Gastrocnemius medialis (tissue), 4 donors: ENCODE results near the gene SOST. TPM values are rescaled to one million over a fixed set of nuclear protein-coding genes. Genes with fewer than 3 reads are reported as not detected.
A peak's percentile ranks its signal among the peaks of the same experiment; 100 is the strongest.

Experiments
- ATAC-seq, 2 donors: fragments of 150-250 bp; one replicate each; pipeline ENCODE4 v1.9.1; 2016
- DNase-seq, 2 donors: peaks; one replicate each; pipeline ENCODE4 v3.0.0-alpha.2; 2019
- H3K27ac ChIP-seq, 4 donors: fragments of 200-600 bp; sonication (generic); 1 replicate in 1 of 4; 2 replicates in 3 of 4; pipeline ENCODE4 v1.5.1; 2016 to 2018; ENCODE audit warnings: mild to moderate bottlenecking in 2 of 4, moderate library complexity in 1 of 4
- H3K27me3 ChIP-seq, 3 donors: fragments of 200-600 bp; sonication (generic) in 2 of 3; 1 replicate in 1 of 3; 2 replicates in 2 of 3; pipeline versions ENCODE4 v1.5.1 to v1.6.0; 2016 to 2019; ENCODE audit warnings: mild to moderate bottlenecking in 1 of 3, moderate library complexity in 1 of 3
- H3K36me3 ChIP-seq, 2 donors: fragments of 200-600 bp; sonication (generic) in 1 of 2; one replicate each; pipeline ENCODE4 v1.5.1; 2017 to 2018
- H3K4me1 ChIP-seq, 2 donors: fragments of 200-600 bp; sonication (generic) in 1 of 2; one replicate each; pipeline ENCODE4 v1.5.1; 2016 to 2017; ENCODE audit warnings: mild to moderate bottlenecking in 2 of 2
- H3K4me3 ChIP-seq, 4 donors: fragments of 200-600 bp; sonication (generic) in 3 of 4; 1 replicate in 1 of 4; 2 replicates in 3 of 4; pipeline ENCODE4 v1.5.1; 2016 to 2019; ENCODE audit warnings: mild to moderate bottlenecking in 2 of 4
- H3K9me3 ChIP-seq, 3 donors: fragments of 200-600 bp; sonication (generic) in 2 of 3; 1 replicate in 1 of 3; 2 replicates in 2 of 3; pipeline ENCODE4 v1.5.1; 2016 to 2019
- POLR2A ChIP-seq, 2 donors: fragments of 450-650 bp; IDR thresholded peaks; one replicate each; pipeline ENCODE4 v1.6.1; 2017; ENCODE audit warnings: antibody characterized with exemption in 2 of 2, mild to moderate bottlenecking in 2 of 2, moderate library complexity in 2 of 2
- in situ Hi-C, 4 donors: fragments of 200-750 bp; cut with MboI; loops; one replicate each; pipeline versions ENCODE4 v1.15.0 to v1.8.0; 2017; ENCODE audit warnings: low sequenced_read_pairs in 4 of 4
- intact Hi-C: fragments of 100-400 bp; cut with DNase I; formaldehyde crosslinking; loops from one replicate; pipeline ENCODE4 v1.15.1; 2023; ENCODE audit warnings: low total_unique reads
- total RNA-seq, 4 donors: library from RNA; depleted of rRNA; stranded (reverse); fragments of >200 nt; gene quantifications; one replicate each; pipeline versions ENCODE4 v1.1.0 to v1.2.3, GENCODE V29; 2016
- TF ChIP-seq, protein P1 (sequence below), 5 experiments: fragments of 450-650 bp in 3 of 5; fragments of 200-600 bp in 2 of 5; sonication (generic) in 2 of 5; IDR thresholded peaks in 4 of 5; conservative IDR thresholded peaks in 1 of 5; 1 replicate in 4 of 5; 2 replicates in 1 of 5; pipeline ENCODE4 v1.5.1; 2016 to 2019; ENCODE audit warnings: antibody characterized with exemption in 5 of 5, mild to moderate bottlenecking in 3 of 5, moderate library complexity in 3 of 5

SOST gene
- total RNA-seq, 4 donors from 2014 or later: not detected

DNA sequence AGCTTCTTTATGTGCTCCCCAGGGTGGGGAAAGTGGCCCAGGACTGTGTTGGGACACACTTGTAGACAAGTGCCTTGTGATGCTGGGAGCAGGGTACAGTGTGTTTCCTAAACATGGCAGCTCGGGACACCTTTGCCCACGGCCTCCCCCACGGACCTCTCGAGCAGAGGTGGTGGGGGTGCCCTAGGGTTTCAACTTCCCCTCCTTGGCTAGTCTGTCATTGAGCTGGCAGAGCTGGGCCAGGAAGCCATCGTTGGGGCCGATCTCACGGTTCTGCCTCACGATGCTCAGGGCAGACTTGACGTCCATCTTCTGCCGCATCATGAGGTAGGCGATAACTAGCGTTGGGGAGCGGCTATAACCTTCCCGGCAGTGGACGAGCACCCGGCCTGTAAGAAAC, 10.8 kb upstream of the SOST start:
- H3K27ac ChIP-seq: peak overlapping the region; percentile 57 to 99 (median 66)
- in situ Hi-C loops: no loop called here
- no peak for ATAC-seq

DNA sequence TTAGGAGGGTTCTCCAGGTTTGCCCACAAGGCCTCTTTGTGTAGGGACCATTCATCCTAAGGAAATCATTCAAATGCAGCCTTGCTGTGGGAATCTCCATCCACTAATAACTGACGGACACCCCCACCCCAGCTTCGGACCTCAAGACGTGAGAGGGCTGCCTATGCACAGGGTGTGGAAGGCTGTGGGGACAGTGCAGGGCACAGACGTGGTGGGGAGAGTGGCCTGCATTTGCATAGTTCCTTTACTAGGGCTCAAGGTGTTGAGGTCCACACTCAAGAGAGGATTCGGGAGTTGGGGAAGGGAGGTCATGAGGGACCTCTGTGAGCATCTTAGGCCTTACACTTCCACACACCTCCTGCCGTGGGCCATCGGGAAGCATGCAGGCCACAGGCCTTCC, 10.4 kb upstream of the SOST start:
- intact Hi-C loops: no loop called here
- TF ChIP-seq, protein P1, sequence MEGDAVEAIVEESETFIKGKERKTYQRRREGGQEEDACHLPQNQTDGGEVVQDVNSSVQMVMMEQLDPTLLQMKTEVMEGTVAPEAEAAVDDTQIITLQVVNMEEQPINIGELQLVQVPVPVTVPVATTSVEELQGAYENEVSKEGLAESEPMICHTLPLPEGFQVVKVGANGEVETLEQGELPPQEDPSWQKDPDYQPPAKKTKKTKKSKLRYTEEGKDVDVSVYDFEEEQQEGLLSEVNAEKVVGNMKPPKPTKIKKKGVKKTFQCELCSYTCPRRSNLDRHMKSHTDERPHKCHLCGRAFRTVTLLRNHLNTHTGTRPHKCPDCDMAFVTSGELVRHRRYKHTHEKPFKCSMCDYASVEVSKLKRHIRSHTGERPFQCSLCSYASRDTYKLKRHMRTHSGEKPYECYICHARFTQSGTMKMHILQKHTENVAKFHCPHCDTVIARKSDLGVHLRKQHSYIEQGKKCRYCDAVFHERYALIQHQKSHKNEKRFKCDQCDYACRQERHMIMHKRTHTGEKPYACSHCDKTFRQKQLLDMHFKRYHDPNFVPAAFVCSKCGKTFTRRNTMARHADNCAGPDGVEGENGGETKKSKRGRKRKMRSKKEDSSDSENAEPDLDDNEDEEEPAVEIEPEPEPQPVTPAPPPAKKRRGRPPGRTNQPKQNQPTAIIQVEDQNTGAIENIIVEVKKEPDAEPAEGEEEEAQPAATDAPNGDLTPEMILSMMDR (IDR thresholded peaks at IDR 0.05 in 4 of 5, conservative IDR thresholded peaks at IDR 0.05 in 1 of 5): no peak
- no peak for TF ChIP-seq POLR2A (IDR thresholded peaks at IDR 0.05)
- in situ Hi-C loops: no loop called here
- DNase-seq: no peak
- H3K36me3 ChIP-seq: peaks cover 0 to 41% of the 10 kb centered on the region in 2 donors
- peaks cover 35 to 39% of the 10 kb centered on the region in 2 donors for H3K4me1 ChIP-seq
- H3K27ac ChIP-seq: peak overlapping the region; percentile 57 to 99 (median 66)
- H3K9me3 ChIP-seq: no peaks in the 10 kb centered on the region
- H3K4me3 ChIP-seq: no peak overlapping the region
- H3K27me3 ChIP-seq: no peaks in the 10 kb centered on the region
- ATAC-seq: no peak

More for the DNA sequence above, 10.8 kb upstream of the SOST start:
- H3K4me3 ChIP-seq: no peak overlapping the region
- H3K9me3 ChIP-seq: no peaks in the 10 kb centered on the region
- intact Hi-C loops: no loop called here
- no peak for DNase-seq
- H3K27me3 ChIP-seq: no peaks in the 10 kb centered on the region
- peaks cover 40 to 44% of the 10 kb centered on the region in 2 donors for H3K4me1 ChIP-seq
- peaks cover 0 to 44% of the 10 kb centered on the region in 2 donors for H3K36me3 ChIP-seq
- no peak for TF ChIP-seq POLR2A (IDR thresholded peaks at IDR 0.05)
- TF ChIP-seq, protein P1 (IDR thresholded peaks at IDR 0.05 in 4 of 5, conservative IDR thresholded peaks at IDR 0.05 in 1 of 5): no peak

DNA sequence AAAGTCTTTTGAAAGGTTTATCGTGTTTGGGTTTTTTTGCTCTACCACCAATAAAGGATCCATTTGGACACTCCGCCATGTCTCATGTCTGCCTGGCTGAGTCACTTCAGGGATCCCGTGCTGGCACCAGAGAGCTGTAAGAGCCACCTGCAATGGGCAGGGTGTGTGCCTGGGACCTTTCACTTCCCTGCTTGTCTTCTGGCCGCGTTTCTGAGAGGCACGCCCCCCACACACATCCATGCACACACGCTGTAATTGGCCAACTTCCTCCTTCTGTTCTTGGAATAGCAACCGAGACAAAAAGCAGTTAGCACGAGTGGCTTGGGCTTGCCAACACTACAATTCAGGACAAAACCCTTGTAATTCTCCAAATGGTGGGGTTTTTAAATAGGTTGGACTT, 9.8 kb upstream of the SOST start:
- Histone ChIP-seq H3K27ac (peak overlapping the region; percentile 57 to 99 (median 66)), H3K4me1 (peaks cover 30 to 35% of the 10 kb centered on the region in 2 donors), H3K27me3 (no peaks in the 10 kb centered on the region), H3K4me3 (no peak overlapping the region), H3K9me3 (no peaks in the 10 kb centered on the region), H3K36me3 (peaks cover 0 to 38% of the 10 kb centered on the region in 2 donors)
- TF ChIP-seq POLR2A (IDR thresholded peaks at IDR 0.05): no peak
- TF ChIP-seq, protein P1 (IDR thresholded peaks at IDR 0.05 in 4 of 5, conservative IDR thresholded peaks at IDR 0.05 in 1 of 5): no peak
- ATAC-seq (peak; percentile 25 to 55), DNase-seq (peak; percentile 61 to 72)
- in situ Hi-C loops (no loop called here), intact Hi-C loops (no loop called here)

DNA sequence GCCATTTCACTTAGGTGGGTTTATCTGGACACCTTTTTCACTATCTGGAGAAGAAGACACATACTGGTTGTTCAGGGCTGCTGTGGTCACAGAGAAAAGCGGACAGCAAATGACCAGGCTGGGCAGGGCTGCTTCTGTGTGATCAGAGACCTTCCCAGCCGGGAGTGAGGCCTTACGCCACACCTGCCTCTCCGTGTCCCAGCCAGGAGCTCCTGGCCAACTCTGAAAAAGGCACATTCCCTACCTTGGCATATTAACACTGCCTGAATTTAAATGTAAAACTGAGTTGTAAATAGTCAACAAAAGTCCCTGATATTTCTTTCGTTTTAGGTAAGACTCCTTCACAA, 9.1 kb upstream of the SOST start:
- intact Hi-C loops: loop anchor here (2.0 kb wide), 1 partner anchor 77 kb away; no protein-coding TSS in a partner anchor
- Histone ChIP-seq H3K36me3 (peaks cover 0 to 32% of the 10 kb centered on the region in 2 donors), H3K9me3 (no peaks in the 10 kb centered on the region), H3K4me3 (no peak overlapping the region), H3K27ac (peak overlapping the region; percentile 57 to 99 (median 66)), H3K4me1 (peaks cover 24 to 28% of the 10 kb centered on the region in 2 donors), H3K27me3 (no peaks in the 10 kb centered on the region)
- DNase-seq: no peak
- in situ Hi-C loops: no loop called here
- TF ChIP-seq, protein P1 (IDR thresholded peaks at IDR 0.05 in 4 of 5, conservative IDR thresholded peaks at IDR 0.05 in 1 of 5): no peak
- no peak for TF ChIP-seq POLR2A (IDR thresholded peaks at IDR 0.05)
- no peak for ATAC-seq
